NCI-H128 (cell line): ENCODE results near the gene PLEKHG7.
"Not testable (repeated sequence)": the region's sequence is repeated elsewhere in the genome, so short reads cannot be mapped to it uniquely, and the experiment has no call there.

Experiments used
- DNase-seq: peaks from one replicate; lab custom pipeline; 2025; ENCODE audit not compliant: unreplicated experiment; lab: John Stamatoyannopoulos, UW

The PLEKHG7 gene

DNA sequence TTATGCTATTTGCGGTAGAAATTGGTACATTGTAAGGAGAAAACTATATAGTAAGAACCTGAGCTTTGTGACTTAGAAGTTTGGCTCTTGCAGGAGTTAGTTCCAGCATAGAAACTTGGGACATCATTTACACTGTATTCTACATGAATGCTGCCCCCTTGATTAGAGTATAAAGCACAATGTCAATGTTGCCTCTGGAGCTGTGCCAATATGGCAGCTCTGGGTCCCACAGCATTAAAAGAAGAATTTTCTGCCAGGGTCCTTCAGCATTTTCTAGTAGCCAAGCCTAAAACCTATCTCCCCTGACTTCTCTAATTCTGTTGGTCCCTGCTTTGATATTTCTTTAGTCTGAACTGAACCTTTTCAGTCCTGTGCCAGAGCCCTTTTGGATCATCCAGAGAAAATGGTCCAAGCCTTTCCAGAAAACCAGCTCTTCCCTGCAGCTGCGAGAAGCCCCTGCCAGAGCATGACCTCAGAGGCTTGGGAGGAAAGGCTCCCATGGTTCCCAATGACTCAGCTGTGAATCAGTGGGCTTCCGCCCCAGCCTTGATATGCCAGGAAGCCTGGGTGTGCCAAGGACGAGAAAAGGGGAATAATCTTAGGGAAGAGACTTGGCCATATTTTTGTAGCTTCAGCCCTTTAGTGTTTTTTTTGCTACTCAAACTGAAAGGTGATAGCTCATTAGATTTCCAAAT is 43.2 kb downstream of the PLEKHG7 start:
- DNase-seq, result no peak

DNA sequence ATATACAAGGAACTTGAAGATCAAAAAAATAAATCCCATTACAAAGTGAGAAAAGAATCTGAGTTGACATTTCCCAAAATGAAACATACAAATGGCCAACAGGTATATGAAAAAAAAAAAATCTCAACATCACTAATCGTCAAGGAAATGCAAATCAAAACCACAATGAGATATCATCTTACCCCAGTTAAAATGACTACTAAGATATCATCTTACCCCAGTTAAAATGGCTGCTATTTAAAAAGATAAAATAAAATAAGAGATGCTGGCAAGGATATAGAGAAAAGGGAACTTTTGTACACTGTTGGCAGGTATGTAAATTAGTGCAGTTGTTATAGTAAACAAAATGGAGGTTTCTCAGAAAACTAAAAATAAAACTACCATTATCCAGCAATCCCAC is 44.4 kb downstream of the PLEKHG7 start:
- DNase-seq, result no peak

- not testable (repeated sequence) for DNase-seq
These were observed 46.9 kb downstream of the PLEKHG7 start for GRCh38 chr12:92749691-92750090.

DNA sequence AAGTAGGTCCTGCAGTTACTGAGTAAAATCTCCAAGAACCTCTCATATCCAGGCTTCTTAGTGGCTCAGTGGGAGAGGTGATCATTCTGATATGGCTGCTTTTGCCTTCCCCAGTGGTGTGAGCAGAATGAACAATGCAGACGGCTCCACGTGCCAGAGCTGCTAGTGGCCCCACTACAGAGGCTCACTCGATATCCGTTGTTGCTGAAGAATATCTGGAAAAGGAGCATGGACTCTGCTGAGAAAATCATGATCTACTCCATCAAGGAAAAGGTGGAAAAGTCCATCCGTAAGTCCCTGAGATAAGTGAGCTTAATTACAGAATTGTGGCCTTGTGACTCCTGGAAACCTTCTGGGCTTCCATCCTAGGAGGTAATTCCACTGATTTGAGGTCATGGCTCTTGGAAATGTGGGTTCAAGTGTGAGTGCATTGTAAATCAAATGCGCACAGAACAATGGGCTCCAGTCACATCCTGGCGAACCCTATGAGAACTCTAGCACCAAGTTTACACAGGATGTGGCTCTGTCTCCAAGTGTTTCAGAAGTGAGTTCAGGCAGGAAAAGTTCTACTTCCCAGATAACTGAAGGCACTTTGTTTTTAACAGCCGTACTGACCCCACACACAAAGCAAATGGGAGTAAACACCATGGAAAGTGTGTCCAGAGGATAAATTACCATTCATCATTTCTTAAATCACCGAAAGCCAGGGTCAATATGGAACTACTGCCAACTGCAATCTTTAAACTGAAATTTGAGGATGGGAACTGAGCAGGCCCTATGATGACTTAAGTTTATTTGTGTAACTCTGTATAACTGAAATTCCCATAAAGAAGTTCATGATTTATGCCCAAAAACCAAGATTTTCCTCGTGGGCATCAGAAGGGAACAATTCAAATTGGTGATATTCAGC is 51.4 kb downstream of the PLEKHG7 start:
- DNase-seq, result no peak

DNA sequence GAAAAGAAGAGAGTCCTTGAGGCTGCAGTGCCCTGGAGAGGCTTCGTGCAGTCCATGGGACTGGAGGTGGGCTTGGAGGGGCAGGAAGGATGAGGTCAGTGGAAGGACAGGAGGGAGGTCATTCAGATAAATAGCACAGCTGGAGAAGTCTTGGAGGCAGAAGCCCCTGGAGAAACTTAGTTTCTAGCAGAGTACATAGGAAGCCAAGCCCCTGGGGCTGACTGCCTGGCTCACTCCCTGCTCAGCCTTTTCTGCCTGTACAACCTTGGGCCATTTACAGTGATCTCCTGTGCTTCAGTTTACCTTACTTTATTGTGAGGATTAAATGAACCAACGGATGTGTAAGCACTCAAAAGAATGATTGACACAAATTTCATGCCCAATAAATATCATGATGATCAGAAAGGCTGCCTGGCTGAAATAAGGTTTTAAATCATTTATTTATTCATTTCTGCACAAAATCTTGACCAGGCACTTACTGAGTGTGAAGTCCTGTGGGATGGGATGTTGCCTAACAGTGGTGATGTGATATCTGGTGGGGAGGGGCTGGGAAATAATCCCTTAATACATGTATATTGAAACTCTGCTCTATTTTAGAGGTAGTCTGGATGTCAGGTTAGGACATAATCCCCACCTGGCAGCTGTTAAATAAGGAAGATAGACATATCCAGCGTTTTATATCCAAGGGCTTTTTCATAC is 54.3 kb downstream of the PLEKHG7 start:
- no peak for DNase-seq

DNA sequence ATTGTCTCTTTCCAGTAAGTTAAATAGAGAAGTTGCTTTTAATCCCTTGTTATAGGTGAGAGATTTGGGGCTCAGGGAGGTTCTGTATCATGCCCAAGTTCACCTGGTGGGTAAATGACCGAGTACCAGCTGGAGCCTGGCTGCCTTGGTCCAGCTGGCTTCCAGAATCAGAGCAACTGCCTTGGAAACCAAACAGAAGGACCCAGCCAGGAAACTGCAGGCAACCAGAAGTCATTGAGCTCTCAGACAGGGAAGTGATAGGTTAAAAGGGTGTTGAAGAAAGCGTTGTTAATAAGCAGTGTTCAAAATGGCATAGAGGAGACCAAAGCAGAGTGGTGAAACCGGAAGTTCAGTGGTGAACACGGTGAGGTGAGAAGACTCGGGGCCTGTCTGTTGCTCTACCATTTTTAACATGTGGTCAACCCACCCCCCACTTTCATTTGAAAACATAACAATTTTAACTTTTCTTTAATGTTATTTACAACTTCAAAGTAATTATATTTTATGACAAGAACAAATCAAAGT is 54.9 kb downstream of the PLEKHG7 start:
- DNase-seq, result no peak

DNA sequence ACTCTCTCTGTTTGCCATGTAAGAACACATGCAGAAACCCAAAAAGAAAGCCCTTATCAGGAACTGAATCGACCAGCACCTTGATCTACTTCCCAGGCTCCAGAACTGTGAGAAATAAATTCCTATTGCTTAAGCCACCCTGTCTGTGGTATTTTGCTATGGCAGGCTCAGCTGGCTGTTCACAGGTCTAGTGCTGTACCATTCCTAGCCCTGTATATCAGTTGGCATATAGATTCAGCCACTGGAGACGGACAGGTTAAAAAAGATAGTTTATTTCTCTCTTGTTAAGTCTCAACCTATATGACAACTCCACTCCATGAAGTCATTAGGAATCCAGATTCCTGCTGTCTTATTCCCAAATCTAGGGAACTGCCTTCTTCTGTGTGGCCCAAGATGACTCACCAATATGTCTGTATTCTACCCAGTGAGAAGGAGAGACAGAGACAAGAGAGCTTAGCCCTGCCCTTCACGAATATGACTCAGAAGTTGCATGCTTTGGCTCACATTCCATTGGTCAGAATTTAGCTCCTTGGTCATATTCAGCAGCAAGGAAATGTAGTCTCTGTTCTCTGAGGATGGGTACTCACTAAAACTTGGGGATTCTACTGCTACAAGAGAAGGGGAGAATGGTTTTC is 57.0 kb downstream of the PLEKHG7 start:
- DNase-seq, result no peak

DNA sequence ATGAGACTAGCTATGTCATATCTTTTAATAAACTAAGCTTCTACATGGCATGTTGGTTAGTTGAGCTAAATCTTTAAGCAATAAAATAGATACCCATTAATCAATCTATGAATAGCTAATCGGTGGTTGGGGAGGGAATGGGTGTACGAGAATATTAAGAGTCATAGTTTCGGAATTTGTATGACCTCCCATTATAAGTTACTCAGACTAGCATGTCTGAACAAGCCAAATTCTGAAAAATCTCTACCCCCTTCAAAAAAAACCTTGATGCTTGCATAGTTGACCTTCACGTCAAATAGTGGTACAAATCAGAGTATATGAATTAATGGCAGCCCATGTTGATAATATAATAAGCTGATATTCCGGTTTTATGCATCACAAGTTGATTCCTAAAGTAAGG is 60.0 kb downstream of the PLEKHG7 start:
- DNase-seq, result no peak

DNA sequence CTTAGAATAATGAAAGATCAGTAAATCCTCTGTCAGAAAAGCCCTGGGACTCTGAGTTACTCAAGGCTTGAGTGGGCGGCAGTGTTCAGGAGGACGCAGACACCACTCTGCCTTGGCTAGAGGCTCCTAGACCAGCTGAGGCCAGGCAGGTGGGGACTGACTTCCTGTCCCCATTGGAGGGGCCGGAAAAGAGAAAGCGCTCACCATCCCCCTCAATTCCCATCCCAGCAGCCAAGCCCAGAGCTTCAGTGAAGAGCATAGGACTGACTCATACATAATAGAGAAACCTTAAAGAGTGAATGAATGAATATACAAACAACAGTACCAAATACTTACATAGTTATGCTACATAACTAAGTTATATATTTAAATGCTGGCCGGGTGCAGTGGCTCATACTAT is 62.0 kb downstream of the PLEKHG7 start:
- no peak for DNase-seq

- no peak for DNase-seq
These were observed 63.1 kb downstream of the PLEKHG7 start for GRCh38 chr12:92765871-92766270.

- no peak for DNase-seq
These were observed 66.5 kb downstream of the PLEKHG7 start for GRCh38 chr12:92769124-92769901.

GRCh38 chr12:92771001-92771400 is 68.2 kb downstream of the PLEKHG7 start:
- no peak for DNase-seq

GRCh38 chr12:92775416-92775815 is 72.6 kb downstream of the PLEKHG7 start:
- DNase-seq, result no peak

DNA sequence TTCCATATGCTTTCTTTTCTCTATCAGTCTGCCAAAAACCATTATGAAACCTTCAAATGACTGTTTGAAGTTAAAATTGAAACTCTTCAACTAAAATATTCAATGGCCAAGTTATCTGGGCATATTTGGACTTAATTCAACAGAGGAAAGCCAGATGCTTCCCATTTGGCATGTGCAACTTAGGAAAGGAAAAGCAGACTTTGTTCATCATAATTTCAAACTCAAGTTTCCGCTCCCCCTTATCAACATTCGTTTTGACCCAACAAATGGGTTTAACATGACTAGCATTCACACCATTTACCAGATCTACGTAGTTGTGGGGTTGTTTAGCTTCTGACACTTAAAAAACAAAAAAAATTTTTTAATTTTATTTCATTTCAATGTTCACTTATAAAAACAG is 75.7 kb downstream of the PLEKHG7 start:
- DNase-seq, result no peak

DNA sequence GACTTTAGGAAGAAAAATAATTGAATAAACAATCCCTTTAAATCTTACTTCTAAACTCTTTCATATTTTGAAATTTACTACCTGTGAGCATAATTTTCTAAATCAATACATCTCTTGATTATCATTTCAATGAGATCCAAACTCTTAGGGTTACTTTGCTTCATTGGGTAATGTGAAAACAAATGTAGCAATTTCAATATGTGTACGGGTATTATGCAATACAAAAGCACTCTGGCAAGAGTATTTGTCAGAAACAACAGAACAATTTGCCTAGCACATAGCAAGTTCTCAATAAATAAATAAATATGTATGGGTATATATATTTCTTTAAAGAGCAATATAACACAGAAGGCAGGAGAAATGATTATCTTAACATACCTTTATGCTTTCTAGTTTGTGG is 77.1 kb downstream of the PLEKHG7 start:
- no peak for DNase-seq

DNA sequence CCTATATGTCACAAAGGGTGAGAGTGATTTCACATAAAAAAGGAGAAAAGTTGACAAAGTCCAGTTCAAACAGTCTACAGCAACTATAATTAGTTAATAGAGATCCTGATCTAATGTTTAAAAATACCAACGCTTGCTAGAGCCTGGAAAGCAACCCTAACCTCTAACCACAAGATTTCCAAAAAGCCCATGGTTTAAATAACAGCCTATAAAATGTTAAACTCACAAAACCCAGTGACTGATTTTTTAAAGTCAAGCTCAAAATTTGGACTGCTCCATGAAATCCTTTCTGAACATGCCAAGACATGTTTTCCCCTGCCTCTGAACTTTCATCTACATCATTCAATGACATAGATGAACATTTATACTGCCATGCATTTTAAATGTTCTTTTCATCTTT is 81.6 kb downstream of the PLEKHG7 start:
- no peak for DNase-seq

DNA sequence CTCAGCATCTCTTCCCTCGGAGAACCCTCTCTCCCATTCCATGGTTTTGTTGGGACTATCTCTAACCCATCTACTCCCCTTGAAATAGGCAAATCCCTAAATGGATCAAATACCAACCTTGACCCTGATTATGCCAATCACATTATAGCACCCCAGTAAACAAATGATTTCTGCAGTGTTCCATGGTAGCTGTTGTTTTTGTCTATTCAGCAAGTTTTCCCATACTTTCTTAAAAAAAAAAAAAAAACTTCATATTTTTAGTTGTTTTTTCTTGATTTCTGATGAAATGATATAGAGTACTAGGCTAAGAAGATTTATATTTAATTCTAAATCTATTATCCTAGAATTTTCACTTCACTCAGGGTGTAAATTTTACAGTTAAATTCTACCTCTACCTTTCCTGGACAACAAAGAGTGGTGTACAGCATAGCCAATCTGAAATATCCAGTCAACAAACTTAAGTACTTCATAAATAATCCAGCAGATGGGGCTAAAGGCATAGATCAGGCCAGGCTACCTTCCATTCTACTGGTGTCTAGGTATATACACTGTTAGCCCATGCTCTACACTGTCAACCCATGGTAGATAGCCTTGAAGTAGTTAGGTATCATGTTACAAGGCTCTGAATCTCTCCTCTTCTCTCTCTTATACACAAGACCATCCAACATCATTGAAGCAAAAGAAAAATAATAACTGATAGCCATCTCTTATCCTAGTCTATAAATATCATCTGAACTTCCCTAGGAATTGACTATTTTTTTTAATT is 82.2 kb downstream of the PLEKHG7 start:
- DNase-seq, result peak; percentile 52

- DNase-seq, result no peak
These were observed 82.8 kb downstream of the PLEKHG7 start for GRCh38 chr12:92785563-92785950.

DNA sequence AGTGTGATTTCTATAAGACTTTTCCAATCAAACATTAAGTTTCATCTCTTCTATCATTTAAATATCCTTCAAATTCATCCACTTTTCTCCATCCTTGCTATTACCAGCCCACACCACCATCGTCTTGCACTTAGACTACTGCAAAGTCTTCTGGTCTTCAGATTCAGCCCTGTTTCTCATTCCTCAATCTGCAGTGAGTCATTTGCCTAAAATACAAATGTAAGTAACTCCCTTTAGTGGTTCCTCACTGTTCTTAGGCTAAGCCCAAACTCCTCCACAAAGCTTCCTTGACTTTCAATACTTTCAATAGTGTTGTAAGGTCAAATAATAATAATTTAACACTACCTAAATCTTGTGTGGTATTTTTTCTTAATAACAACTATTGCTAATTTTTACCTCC is 83.3 kb downstream of the PLEKHG7 start:
- no peak for DNase-seq

DNA sequence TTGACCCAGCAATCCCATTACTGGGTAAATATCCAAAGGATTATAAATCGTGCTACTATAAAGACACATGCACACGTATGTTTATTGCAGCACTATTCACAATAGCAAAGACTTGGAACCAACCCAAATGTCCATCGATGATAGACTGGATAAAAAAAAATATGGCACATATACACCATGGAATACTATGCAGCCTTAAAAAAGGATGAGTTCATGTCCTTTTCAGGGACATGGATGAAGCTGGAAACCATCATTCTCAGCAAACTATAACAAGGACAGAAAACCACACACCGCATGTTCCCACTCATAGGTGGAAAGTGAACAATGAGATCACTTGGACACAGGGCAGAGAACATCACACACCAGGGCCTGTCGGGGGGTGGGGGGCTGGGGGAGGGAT is 91.6 kb downstream of the PLEKHG7 start:
- DNase-seq, result not testable (repeated sequence)
